HG03280 (cell line): ENCODE results near the gene PDE4A.
"Not testable (repeated sequence)": the region's sequence is repeated elsewhere in the genome, so short reads cannot be mapped to it uniquely, and the experiment has no call there.

Experiments used
- ATAC-seq: cut with Tn5 transposase; IDR thresholded peaks from one replicate; pipeline ENCODE4 v1.9.1; 2021; ENCODE audit warnings: mild to moderate bottlenecking, moderate library complexity; ENCODE audit not compliant: unreplicated experiment

Gene PDE4A

DNA sequence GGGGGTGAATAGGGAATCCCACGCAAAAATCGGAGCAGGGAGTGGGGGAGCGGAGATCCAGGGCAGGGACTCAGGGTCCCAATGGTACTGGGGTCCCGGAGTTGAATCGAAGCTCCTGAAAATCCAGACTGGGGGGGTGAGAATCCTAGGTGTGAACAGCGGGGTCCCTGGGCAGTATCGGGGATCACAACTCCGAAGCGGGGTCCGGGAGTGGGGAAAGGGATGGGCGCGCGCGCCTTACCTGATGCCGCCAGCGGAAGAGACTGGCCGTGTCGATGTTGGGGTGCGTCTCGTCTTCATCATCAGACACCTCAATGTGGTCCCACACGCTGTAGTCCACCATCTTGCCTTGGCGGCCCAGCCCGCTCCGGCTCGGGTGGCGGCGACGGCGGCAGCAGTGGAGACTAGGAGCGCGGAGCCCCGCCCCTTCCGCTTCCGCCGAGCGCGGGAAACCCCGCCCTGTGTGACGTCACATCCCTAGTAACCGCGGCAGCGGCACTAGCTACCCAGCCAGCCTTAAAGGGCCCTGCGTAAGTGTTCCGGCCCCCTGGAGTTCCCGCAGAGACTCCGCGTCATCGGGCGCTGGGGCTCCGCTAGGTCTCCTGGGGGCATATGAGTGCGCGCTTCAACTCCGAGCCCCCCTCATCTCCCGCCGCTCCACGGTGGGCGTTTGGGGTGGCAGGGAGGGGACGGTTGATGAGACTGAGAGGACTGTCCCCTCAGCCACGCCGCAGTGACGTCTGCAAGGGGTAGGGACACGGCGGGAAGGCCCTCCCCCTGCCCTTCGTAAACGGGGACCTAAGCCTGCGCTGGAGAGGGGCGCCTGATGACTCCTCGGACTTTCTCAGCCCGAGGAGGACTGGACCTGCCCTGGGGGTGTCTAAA is 17.0 kb upstream of the PDE4A start, which contains the start of gene CDC37:
Gene CDC37 (minus strand): TSS at position 406 of the 885 bp plus-strand sequence. CDS start 63 bp downstream, at position 343.
- peak; percentile 87 for ATAC-seq

GRCh38 chr19:10404888-10405820 is 15.2 kb upstream of the PDE4A start:
- ATAC-seq = no peak

DNA sequence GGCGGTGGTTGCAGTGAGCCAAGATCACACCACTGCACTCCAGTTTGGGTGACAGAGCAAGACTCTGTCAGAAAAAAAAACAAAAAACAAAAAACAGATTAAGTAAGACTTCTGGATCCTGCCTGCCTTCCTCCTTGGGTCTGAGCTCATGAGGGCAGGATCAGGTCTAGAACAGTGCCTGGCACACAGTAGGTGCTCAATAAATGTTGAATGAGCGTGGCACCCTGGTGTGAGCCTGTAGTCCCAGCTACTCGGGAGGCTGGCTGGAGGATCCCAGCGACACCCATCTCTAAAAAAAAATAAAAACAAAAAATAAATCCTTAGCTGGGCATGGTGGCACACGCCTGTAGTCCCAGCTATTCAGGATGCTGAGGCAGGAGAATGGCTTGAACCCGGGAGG is 14.1 kb upstream of the PDE4A start:
- no peak for ATAC-seq

GRCh38 chr19:10407096-10407495 is 13.2 kb upstream of the PDE4A start:
- ATAC-seq = no peak

DNA sequence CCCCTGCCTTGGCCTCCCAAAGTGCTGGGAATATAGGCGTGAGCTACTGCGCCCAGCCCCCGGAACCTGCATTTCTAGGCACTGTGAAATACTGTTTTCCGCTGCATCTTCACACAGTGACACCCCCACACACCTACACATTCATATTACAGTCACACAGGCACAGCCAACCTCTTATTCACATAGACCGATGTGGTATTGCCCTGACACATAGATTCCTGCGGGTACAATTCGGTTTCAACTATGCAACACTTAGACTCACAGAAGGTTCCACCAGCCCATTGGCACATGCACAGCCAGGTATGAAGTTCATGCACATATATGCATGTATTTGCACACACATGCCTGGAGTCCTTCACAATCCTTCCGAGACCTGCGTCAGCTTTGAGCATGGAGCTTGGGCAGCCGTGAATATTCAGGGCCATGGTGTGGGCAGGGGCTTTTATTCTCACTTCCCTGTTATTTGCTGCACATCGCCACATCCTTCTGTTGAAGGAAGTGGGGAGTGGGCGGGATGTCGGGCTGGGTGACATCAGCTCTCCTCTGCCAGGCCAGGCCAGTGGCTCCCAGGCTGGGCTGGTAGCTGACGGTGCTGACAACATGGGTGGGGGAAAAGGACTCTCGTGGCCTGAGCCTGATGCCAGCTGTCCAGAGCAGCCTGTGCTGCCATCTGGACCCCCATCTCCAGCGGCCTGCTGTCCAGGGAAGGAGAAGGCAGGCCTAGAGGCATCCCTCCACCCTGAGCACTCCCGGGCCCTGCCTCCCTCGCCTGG is 11.6 kb upstream of the PDE4A start:
- ATAC-seq = no peak

- ATAC-seq = not testable (repeated sequence)
These were observed 9.1 kb upstream of the PDE4A start for GRCh38 chr19:10411224-10411623.

GRCh38 chr19:10412257-10412977 is 7.9 kb upstream of the PDE4A start:
- peak; percentile 44 for ATAC-seq

- no peak for ATAC-seq
These were observed 4.3 kb upstream of the PDE4A start for GRCh38 chr19:10416083-10416379.

DNA sequence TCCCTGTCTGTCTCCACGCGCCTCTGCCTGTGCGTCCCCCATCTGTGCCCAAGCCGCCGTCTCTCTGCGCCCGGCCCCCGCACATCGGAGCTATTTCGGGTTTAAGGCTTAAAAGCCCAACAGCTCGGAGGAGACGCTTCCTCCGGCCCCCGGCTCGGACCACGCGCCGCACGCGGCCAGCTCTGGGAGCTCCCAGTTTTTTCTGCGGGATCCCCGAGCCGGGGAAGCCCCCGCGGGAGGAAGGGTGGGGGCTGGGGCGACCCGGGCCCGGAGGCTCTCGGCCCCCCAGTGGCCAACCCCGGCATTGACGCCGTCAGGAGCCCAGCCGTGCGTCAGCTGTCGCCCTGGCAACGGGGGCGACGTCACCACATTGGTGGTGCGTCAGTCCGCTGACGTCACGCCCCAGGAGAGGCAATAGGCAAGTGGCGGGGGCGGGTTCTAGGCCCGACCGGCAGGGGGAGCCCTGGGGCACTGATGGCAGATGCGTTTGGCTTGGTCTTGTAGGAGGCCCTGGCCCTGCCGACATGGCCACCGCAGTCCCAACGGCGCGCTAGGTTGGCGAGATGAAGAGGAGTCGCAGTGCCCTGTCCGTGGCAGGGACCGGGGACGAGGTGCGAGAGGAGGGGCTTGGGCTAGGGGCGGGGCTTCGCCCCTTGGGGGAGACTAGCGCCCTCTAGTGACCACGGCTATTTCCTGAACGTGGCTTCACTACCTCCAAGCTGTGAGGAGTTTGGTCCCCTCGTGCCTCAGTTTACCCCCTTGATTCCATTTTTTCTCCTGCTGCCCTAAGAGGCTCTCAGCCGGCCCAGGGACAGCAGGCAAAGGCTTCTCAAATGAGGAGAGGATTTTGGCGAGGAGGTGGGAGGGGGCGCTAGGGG is 3.7 kb upstream of the PDE4A start:
- ATAC-seq = peak; percentile 62

GRCh38 chr19:10417541-10418234 is 2.6 kb upstream of the PDE4A start:
- ATAC-seq = no peak

DNA sequence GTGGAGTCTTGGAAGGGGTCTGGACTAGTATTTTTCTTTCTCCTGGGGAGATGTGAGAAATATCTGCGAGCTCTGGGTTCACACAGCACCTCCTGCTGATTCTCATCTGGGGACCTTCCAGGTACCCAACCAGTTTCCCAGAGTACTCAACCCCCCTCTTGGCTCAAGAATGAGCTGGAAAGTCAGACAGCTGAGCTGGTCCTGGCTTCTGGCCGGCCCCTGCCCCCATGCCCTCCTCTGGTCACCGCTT is 2.2 kb upstream of the PDE4A start:
- no peak for ATAC-seq

DNA sequence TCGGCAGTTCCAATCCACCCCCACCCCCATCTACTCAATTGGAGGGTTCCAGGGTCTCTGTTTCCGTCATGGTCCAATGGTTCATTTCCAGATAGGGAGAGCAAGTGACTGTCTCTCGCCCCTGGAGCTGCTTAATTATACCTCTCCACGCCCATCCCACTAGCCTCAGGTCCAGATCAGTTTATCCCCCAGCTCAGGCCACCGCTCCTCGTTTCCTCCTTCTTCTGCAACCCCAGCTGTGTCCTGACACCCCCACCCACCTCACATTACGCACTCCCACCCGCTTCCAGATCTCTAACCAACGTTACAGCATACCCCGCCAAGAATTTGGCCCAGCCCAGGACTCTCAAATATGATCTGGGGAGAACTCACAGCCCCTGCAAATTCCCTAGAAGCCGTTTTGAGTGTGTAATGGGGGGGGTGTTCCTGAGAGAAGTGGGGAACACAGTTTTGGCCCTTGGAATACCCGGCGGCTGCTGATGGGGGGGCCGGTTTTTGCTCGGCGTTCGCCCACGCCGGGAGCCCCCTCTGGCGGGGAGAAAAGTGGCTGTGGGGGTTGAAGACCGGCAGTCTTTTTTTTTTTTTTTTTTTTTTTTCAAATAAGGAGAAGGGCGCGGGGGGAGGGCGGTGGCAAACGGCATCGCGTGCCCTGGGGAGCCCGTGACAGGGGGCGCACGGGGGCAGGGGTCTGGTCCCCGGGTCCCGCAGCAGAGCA is 1.7 kb upstream of the PDE4A start:
- ATAC-seq = no peak

DNA sequence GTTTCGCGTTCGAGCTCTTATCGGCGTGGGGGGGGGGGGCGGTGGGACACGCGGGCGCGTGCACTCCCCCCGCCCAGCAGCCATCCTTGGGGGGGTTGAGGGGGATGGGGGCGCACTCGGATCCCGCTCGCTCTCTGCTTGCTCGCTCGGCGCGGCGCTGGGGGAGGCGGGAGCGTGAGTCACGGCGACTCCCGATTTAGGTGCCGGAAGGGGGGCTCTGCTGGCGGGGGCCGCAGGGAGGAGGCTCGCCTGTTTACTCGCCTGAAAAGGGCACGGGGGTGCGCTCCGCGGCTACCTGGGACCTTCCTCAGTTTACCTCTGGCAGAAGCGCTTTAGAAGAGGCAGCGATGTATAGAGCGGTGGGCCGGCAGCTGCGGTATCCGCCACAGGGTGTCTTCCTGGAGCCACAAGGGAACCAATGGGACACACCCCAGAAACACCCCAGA is 1.1 kb upstream of the PDE4A start:
- no peak for ATAC-seq

- no peak for ATAC-seq
These were observed 493 bp upstream of the PDE4A start for GRCh38 chr19:10419646-10420443.

DNA sequence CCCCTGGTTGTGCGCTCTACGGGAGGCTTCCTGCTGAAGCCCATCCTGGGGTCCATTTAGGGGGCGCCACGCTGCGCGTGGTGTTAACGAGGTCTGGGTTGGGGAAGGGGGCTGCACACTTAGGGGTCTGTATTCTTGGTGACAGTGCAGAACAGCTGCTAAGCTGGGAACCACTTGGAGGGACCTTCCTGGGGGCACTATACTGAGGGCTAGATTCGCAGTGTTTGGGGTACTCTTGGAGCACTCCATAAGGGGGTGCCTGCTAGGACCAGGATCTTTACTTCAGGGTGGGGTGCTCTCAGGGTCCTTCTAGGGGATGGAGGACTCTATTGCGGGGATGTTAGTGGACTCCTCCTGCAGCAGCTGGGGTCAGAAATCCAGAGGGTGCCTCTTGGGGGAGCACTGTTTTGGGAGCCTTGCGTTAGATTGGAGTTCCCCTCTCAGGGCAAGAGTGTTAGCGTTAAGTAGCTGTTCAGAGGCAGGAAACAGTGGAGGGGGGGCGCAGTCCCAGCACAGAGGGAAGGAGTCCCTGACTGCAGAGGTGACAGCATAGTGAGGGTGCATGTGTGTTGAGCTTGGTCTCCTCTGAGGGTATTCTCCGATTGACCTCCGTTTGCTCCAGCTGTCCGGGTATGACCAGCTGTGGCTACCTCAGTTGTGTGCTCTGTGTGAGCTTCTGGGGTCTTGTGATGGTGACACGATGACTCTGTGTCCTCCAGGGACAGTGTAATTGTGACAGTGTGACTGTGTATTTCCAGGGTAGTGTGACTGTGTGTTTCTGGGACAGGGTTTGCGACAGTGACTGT is 1.1 kb downstream of the PDE4A start:
- ATAC-seq = no peak

- no peak for ATAC-seq
These were observed 1.7 kb downstream of the PDE4A start for GRCh38 chr19:10422046-10422461.

DNA sequence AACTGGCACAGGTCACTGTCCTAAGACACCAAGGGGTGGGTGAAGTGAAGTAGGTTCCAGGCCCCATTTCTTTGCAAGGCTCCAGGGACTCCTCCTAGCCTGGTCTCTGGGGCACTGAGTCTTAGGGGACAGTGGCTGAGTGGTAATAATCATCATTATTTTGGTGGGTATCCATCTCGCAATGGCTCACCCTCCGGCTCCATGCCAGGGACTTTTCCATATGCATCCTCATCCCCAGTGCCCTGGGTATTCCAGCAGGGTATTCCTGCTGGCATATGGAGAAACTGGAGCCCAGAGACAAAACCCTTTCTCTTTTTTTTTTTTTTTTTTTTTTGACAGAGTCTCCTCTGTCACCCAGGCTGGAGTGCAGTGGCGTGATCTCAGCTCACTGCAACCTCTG is 2.5 kb downstream of the PDE4A start:
- ATAC-seq = no peak
